ENCODE data around the gene COPG1.

Gene COPG1

GRCh38 chr3:129256270-129256669 is 6.9 kb downstream of the COPG1 start:
- no peak for TF ChIP-seq CTCF (IDR thresholded peaks at IDR 0.05; ENCODE audit: low read depth, low read length)
- H3K27ac ChIP-seq: no peak overlapping the region
- peaks cover 83% of the 10 kb centered on the region for H3K36me3 ChIP-seq

GRCh38 chr3:129257609-129258008 is 8.2 kb downstream of the COPG1 start:
- Histone ChIP-seq H3K27ac (no peak overlapping the region), H3K9me3 (ENCODE audit: severe bottlenecking) (no peaks in the 10 kb centered on the region), H3K27me3 (ENCODE audit: insufficient read depth, low read depth, severe bottlenecking) (no peaks in the 10 kb centered on the region), H3K4me3 (ENCODE audit: low read depth, low read length) (no peak overlapping the region), H3K36me3 (peaks cover 83% of the 10 kb centered on the region)
- no peak for TF ChIP-seq CTCF (IDR thresholded peaks at IDR 0.05; ENCODE audit: low read depth, low read length)
- no peak for DNase-seq

More at GRCh38 chr3:129256270-129256669, 6.9 kb downstream of the COPG1 start:
- no peak for DNase-seq
- no peak overlapping the region for H3K4me3 ChIP-seq (ENCODE audit: low read depth, low read length)
- H3K9me3 ChIP-seq (ENCODE audit: severe bottlenecking): no peaks in the 10 kb centered on the region
- no peaks in the 10 kb centered on the region for H3K27me3 ChIP-seq (ENCODE audit: insufficient read depth, low read depth, severe bottlenecking)

DNA sequence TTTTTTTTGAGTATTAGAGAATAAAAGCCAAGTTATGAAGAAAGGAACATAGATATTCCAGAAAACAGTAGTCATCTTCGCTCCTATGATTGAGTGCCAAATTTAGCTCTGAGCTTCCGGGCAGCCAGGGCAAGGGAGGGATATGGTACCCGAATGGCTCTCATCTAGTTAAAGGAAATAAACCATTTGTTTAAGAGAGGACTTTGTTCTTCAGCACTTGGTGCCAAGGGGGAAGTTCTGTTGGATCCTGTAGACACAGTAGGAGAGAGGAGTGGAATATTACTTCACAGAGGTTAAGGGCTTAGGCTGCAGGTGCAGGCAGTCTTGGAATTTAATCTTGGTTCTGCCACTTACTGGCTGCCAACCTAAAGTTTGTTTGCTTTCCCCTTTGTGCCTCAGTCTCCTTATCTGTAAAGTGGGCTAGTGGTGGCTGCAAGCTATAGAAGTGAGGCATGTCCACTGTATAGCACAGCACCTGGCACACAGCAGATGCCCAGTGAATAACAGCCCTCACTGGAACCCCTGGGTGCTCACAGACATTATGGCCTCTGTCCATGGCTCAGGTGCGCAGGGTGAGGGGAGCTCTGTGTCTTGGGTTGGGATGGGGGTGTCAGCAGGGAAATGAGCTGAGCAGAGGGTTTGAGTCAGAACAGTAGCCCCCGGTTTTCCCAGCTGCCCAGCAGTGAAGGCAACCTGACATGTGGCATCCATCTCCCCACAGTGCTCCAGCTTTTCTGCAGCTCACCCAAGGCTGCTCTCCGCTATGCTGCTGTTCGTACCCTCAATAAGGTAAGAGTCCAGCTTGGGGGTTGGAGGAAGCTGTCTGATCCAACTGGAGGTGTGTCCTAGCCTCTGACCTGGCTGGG is 10.4 kb downstream of the COPG1 start:
- H3K4me3 ChIP-seq (ENCODE audit: low read depth, low read length): no peak overlapping the region
- DNase-seq: no peak
- no peaks in the 10 kb centered on the region for H3K9me3 ChIP-seq (ENCODE audit: severe bottlenecking)
- peaks cover 82% of the 10 kb centered on the region for H3K36me3 ChIP-seq
- H3K27ac ChIP-seq: no peak overlapping the region
- no peaks in the 10 kb centered on the region for H3K27me3 ChIP-seq (ENCODE audit: insufficient read depth, low read depth, severe bottlenecking)
- no peak for TF ChIP-seq CTCF (IDR thresholded peaks at IDR 0.05; ENCODE audit: low read depth, low read length)

DNA sequence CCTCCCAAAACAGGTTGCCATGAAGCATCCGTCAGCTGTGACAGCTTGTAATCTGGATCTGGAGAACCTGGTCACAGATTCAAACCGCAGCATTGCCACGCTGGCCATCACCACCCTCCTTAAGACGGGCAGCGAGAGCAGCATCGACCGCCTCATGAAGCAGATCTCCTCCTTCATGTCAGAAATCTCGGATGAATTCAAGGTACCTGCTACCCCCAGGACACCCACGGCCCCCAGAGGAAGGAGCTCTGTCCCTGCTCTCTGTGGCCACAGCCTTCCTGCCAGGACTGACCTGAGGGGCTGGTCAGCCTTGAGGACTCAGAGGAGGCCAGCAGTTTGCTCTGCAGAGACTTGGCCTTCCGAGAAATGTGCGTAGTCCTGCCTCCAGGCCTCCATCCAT is 11.2 kb downstream of the COPG1 start:
- Histone ChIP-seq H3K27ac (no peak overlapping the region), H3K9me3 (ENCODE audit: severe bottlenecking) (no peaks in the 10 kb centered on the region), H3K36me3 (peaks cover 85% of the 10 kb centered on the region), H3K27me3 (ENCODE audit: insufficient read depth, low read depth, severe bottlenecking) (no peaks in the 10 kb centered on the region), H3K4me3 (ENCODE audit: low read depth, low read length) (no peak overlapping the region)
- no peak for TF ChIP-seq CTCF (IDR thresholded peaks at IDR 0.05; ENCODE audit: low read depth, low read length)
- no peak for DNase-seq

GRCh38 chr3:129261894-129262293 is 12.5 kb downstream of the COPG1 start:
- H3K36me3 ChIP-seq: peaks cover 85% of the 10 kb centered on the region
- H3K27ac ChIP-seq: no peak overlapping the region
- no peak overlapping the region for H3K4me3 ChIP-seq (ENCODE audit: low read depth, low read length)
- no peak for DNase-seq
- H3K27me3 ChIP-seq (ENCODE audit: insufficient read depth, low read depth, severe bottlenecking): no peaks in the 10 kb centered on the region
- no peaks in the 10 kb centered on the region for H3K9me3 ChIP-seq (ENCODE audit: severe bottlenecking)
- TF ChIP-seq CTCF (IDR thresholded peaks at IDR 0.05; ENCODE audit: low read depth, low read length): no peak

Data from WERI-Rb-1 (cell line).